Cerebellar cortex (tissue), 1 donor: Measurements from ENCODE around the gene AEBP1.
"Not testable (repeated sequence)": the region's sequence is repeated elsewhere in the genome, so short reads cannot be mapped to it uniquely, and the experiment has no call there.

Experiments used
- DNase-seq: peaks from one replicate; pipeline ENCODE4 v3.0.0-alpha.2; 2015; ENCODE audit warnings: low spot score

The AEBP1 gene

GRCh38 chr7:44117801-44118429, 13.8 kb downstream of the AEBP1 start:
- DNase-seq: no peak

- DNase-seq: no peak
Measured at GRCh38 chr7:44119829-44120380, 15.8 kb downstream of the AEBP1 start.

- no peak for DNase-seq
Measured at GRCh38 chr7:44120395-44120794, 16.2 kb downstream of the AEBP1 start.

GRCh38 chr7:44121761-44122420, 17.7 kb downstream of the AEBP1 start:
- no peak for DNase-seq

GRCh38 chr7:44122529-44122928, 18.4 kb downstream of the AEBP1 start:
- DNase-seq: no peak

- peak; percentile 97 for DNase-seq
Measured at GRCh38 chr7:44123190-44124003, 19.3 kb downstream of the AEBP1 start, which contains the start of gene POLD2. TSS of gene POLD2 (minus strand) at chr7:44123548. CDS start at chr7:44122053, 1,495 bp downstream.

- no peak for DNase-seq
Measured at GRCh38 chr7:44124822-44125202, 20.7 kb downstream of the AEBP1 start.

GRCh38 chr7:44126574-44126973, 22.4 kb downstream of the AEBP1 start:
- not testable (repeated sequence) for DNase-seq

GRCh38 chr7:44127161-44127560, 23.0 kb downstream of the AEBP1 start:
- no peak for DNase-seq

- no peak for DNase-seq
Measured at GRCh38 chr7:44128721-44129582, 24.8 kb downstream of the AEBP1 start.

GRCh38 chr7:44131173-44132029, 27.3 kb downstream of the AEBP1 start:
- DNase-seq: no peak

- no peak for DNase-seq
Measured at GRCh38 chr7:44132039-44132438, 27.9 kb downstream of the AEBP1 start.

- DNase-seq: no peak
Measured at GRCh38 chr7:44133295-44133694, 29.1 kb downstream of the AEBP1 start.

GRCh38 chr7:44134943-44135628, 30.9 kb downstream of the AEBP1 start:
- DNase-seq: no peak

GRCh38 chr7:44136731-44137130, 32.6 kb downstream of the AEBP1 start:
- DNase-seq: no peak

- DNase-seq: no peak
Measured at GRCh38 chr7:44138698-44139097, 34.6 kb downstream of the AEBP1 start.

GRCh38 chr7:44139311-44140010, 35.3 kb downstream of the AEBP1 start:
- DNase-seq: no peak

- no peak for DNase-seq
Measured at GRCh38 chr7:44140341-44140740, 36.2 kb downstream of the AEBP1 start.

- DNase-seq: no peak
Measured at GRCh38 chr7:44141221-44141850, 37.2 kb downstream of the AEBP1 start, which contains the start of gene MYL7. TSS of gene MYL7 (minus strand) at chr7:44141332. CDS start at chr7:44141305, 27 bp downstream.
